Ascending aorta (tissue), 2 donors: ENCODE results near the gene TOGARAM2. TPM values are rescaled to one million over a fixed set of nuclear protein-coding genes. Genes with fewer than 3 reads are reported as not detected.

Experiments
- DNase-seq, 2 donors: peaks; one replicate each; pipeline ENCODE4 v3.0.0-alpha.2; 2019; ENCODE audit warnings: low spot score in 2 of 2
- H3K27ac ChIP-seq, 2 donors: fragments of 200-600 bp; sonication (generic); one replicate each; pipeline ENCODE4 v1.5.1; 2016 to 2017; ENCODE audit warnings: mild to moderate bottlenecking in 1 of 2
- H3K27me3 ChIP-seq: fragments of 200-600 bp; sonication (generic); one replicate; pipeline ENCODE4 v1.5.1; 2017
- H3K36me3 ChIP-seq, 2 donors: fragments of 200-600 bp; sonication (generic); one replicate each; pipeline ENCODE4 v1.5.1; 2016
- H3K4me1 ChIP-seq, 2 donors: fragments of 200-600 bp; sonication (generic); one replicate each; pipeline ENCODE4 v1.5.1; 2016 to 2017; ENCODE audit warnings: mild to moderate bottlenecking in 1 of 2
- H3K4me3 ChIP-seq, 2 donors: fragments of 200-600 bp; sonication (generic); one replicate each; pipeline ENCODE4 v1.5.1; 2016 to 2017; ENCODE audit warnings: mild to moderate bottlenecking in 1 of 2
- H3K9me3 ChIP-seq, 2 donors: fragments of 200-600 bp; sonication (generic); one replicate each; pipeline ENCODE4 v1.5.1; 2016
- intact Hi-C: fragments of 100-400 bp; cut with DNase I; formaldehyde crosslinking; loops from one replicate; pipeline ENCODE4 v1.15.1; 2023
- total RNA-seq: library from RNA; depleted of rRNA; stranded (reverse); fragments of >200 nt; gene quantifications from one replicate; pipeline ENCODE4 v1.1.0, GENCODE V29; 2016
- TF ChIP-seq, protein P1 (sequence below), 3 experiments: fragments of 200-600 bp in 2 of 3; fragments of 450-650 bp in 1 of 3; sonication (generic) in 2 of 3; IDR thresholded peaks; one replicate each; pipeline ENCODE4 v1.5.1; 2016 to 2019; ENCODE audit warnings: antibody characterized with exemption in 3 of 3, mild to moderate bottlenecking in 1 of 3, moderate library complexity in 1 of 3

Gene TOGARAM2
- total RNA-seq, 1 donor from 2014 or later: not detected

DNA sequence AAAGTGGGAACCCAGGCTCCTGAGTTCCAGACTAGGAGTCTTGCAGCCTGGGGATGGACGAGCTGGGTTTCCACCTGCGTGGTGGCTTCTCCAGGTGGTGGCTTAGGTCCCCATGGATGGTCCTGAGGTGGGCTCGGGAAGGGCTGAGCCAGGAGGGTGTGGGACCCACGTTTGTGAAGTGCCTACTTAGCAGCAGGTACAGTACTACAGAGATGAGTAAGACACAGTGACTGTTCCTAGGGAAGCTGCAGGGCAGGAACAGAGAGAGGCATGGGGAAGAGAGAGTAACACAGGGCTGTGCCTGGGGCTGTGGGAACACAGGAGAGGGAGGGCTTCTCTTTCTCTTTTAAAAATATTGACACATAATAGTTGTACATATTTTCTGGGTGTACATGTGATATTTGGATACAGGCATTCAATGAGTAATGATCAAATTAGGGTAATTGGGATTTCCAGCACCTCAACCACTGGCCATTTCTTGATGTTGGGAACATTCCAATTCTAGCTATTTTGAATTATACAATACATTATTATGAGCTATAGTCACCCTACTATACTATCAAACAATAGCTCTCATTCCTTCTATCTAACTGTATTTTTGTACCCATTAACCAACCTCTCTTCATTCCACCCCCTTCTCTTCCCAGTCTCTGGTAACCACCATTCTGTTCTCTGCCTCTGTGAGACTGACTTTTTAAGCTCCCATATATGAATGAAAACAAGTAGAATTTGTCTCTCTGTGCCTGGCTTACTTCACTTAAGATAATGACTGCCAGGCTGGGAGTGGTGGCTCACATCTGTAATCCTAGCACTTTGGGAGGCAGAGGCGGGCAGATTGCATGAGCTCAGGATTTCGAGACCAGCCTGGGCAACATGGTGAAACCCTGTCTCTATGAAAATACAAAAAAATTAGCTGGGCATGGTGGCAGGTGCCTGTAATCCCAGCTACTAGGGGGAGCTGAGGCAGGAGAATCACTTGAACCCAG, 15.0 kb downstream of the TOGARAM2 start:
- no peaks in the 10 kb centered on the region for H3K4me1 ChIP-seq

DNA sequence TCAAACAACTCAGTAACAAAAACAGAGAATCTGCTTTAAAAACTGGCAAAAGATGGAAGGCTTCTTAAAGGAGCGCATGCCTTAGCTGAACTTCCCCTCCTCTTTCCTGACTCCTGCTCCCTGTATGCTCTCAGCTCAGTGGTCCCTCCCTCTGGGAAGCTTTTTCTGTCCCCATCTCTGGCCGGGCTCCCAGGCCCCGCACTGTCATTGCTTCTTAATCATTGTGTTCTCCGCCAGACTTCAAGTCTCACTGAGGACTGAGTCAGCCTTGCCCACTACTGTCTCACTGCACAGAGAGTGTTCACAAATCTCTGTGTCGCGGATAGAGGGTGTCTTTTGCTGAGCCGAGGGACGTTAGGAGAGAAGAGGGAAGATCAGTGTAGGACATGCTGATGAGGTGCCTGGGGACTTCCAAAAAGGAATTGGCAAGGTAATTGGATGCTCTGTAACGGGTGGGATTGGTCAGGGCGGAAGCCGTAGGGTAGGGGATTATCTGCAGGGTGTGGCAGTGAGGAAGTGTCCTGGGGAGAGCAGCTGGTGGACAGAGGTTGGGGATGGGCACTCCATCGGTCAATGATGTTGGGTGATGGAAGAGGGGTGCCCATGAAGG, 16.2 kb downstream of the TOGARAM2 start:
- H3K36me3 ChIP-seq: no peaks in the 10 kb centered on the region
- no peak overlapping the region for H3K4me3 ChIP-seq
- no peaks in the 10 kb centered on the region for H3K9me3 ChIP-seq
- H3K4me1 ChIP-seq: no peaks in the 10 kb centered on the region
- no peaks in the 10 kb centered on the region for H3K27me3 ChIP-seq
- intact Hi-C loops: no loop called here
- H3K27ac ChIP-seq: no peak overlapping the region
- TF ChIP-seq, protein P1, sequence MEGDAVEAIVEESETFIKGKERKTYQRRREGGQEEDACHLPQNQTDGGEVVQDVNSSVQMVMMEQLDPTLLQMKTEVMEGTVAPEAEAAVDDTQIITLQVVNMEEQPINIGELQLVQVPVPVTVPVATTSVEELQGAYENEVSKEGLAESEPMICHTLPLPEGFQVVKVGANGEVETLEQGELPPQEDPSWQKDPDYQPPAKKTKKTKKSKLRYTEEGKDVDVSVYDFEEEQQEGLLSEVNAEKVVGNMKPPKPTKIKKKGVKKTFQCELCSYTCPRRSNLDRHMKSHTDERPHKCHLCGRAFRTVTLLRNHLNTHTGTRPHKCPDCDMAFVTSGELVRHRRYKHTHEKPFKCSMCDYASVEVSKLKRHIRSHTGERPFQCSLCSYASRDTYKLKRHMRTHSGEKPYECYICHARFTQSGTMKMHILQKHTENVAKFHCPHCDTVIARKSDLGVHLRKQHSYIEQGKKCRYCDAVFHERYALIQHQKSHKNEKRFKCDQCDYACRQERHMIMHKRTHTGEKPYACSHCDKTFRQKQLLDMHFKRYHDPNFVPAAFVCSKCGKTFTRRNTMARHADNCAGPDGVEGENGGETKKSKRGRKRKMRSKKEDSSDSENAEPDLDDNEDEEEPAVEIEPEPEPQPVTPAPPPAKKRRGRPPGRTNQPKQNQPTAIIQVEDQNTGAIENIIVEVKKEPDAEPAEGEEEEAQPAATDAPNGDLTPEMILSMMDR (IDR thresholded peaks at IDR 0.05): no peak
- no peak for DNase-seq

More for the DNA sequence above, 15.0 kb downstream of the TOGARAM2 start:
- Histone ChIP-seq H3K36me3 (no peaks in the 10 kb centered on the region), H3K9me3 (no peaks in the 10 kb centered on the region), H3K4me3 (no peak overlapping the region), H3K27ac (no peak overlapping the region), H3K27me3 (no peaks in the 10 kb centered on the region)
- intact Hi-C loops: no loop called here
- TF ChIP-seq, protein P1 (IDR thresholded peaks at IDR 0.05): no peak
- DNase-seq: no peak

DNA sequence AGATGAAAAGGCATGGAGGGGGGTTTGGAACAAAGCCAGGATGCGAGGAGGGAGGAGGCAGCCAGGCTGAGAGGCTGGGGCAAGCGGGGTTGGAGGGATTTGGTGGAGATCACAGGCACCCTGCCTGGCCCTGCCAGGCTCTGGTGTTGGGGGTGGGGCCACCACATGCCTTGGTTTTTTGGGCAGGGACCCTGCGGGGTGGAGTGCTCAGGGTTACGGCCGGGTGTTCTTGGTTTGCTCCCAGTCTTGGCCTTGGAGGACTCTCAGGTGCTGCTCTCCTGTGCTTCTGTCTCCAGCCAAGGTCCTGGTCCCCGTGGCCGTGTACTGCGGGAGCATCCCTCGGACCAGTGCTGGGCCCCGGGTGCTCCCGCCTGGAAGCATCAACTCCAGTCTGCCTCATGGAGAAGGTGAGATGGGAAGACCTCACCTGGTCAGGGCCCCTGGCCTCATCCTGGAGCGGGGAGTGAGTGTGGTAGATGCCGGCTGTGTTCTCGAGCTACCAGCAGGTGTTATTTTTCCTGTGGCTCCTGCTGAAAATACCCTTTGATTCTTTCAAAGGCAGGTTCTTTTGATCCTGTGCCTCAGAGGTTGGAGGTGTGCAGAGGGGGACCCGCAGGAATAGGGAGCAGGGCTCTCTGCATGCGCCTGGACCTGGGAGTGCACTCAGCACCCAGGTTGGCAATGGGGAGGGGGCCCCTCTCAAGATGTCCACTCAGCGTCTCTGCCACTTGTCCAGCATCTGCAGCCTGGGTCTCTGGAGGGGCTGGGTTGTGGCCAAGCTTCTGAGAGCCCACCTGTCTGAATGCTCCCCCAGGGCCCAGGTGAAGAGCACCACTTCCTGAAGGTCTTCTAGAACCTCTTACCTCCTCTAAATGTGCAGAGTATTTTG, 17.0 kb downstream of the TOGARAM2 start:
- intact Hi-C loops: no loop called here
- Histone ChIP-seq H3K27ac (no peak overlapping the region), H3K4me1 (no peaks in the 10 kb centered on the region), H3K27me3 (no peaks in the 10 kb centered on the region), H3K9me3 (no peaks in the 10 kb centered on the region), H3K36me3 (no peaks in the 10 kb centered on the region), H3K4me3 (no peak overlapping the region)
- DNase-seq: no peak
- TF ChIP-seq, protein P1 (IDR thresholded peaks at IDR 0.05): no peak

DNA sequence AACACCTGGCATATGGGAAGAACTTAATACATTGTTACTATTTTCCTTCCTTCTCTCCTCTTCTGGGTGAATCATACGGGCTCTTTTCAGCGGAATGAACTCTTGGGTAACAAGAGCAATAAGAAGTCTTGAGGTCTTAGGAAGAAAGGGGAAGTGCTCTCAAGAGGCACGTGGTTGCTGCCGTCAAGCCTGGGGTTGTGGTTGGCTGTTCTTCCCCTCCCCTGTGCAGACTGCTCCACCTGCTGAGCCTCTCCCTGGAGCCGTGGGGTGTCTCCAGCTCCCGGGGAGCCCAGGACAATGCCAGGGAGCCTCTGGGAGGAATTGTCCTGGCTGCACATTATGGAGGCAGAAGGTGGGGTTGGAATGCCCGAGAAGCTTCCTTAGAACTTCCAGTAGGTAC, 19.4 kb downstream of the TOGARAM2 start:
- Histone ChIP-seq H3K4me1 (no peaks in the 10 kb centered on the region), H3K9me3 (no peaks in the 10 kb centered on the region), H3K27me3 (no peaks in the 10 kb centered on the region), H3K27ac (no peak overlapping the region), H3K36me3 (no peaks in the 10 kb centered on the region), H3K4me3 (no peak overlapping the region)
- TF ChIP-seq, protein P1 (IDR thresholded peaks at IDR 0.05): no peak
- intact Hi-C loops: no loop called here
- peak; percentile 60 to 72 for DNase-seq

DNA sequence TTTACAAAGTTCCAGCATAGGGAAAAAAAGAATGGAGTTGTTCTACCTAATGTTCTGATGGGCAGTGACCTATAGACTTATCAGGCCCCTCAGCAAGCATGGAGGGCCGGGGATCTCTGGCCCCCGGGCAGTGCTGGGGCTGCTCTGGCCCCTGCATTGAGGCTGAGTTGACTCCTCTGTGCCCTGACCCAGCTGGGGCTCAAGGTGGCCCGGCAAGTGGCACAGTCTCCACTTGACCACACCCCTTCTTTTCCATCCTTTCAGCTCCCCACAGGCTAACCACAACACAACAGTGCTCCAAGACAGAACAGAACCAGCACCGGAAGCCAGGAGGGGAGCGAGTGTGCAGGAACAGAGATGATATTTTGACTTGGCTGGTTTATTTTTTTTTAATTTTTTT, 19.9 kb downstream of the TOGARAM2 start:
- Histone ChIP-seq H3K36me3 (no peaks in the 10 kb centered on the region), H3K27me3 (no peaks in the 10 kb centered on the region), H3K4me3 (no peak overlapping the region), H3K9me3 (no peaks in the 10 kb centered on the region), H3K4me1 (no peaks in the 10 kb centered on the region), H3K27ac (no peak overlapping the region)
- no peak for DNase-seq
- TF ChIP-seq, protein P1 (IDR thresholded peaks at IDR 0.05): no peak
- intact Hi-C loops: no loop called here
